GM18526 (cell line): Measurements from ENCODE around the gene APOBEC2.
A peak's percentile ranks its signal among the peaks of the same experiment; 100 is the strongest.

ENCODE experiments used
- POLR2A ChIP-seq: IDR thresholded peaks from 3 replicates; pipeline ENCODE4 v1.6.1; 2011; ENCODE audit not compliant: insufficient read length; ENCODE audit errors: extremely low read depth

Gene APOBEC2

DNA sequence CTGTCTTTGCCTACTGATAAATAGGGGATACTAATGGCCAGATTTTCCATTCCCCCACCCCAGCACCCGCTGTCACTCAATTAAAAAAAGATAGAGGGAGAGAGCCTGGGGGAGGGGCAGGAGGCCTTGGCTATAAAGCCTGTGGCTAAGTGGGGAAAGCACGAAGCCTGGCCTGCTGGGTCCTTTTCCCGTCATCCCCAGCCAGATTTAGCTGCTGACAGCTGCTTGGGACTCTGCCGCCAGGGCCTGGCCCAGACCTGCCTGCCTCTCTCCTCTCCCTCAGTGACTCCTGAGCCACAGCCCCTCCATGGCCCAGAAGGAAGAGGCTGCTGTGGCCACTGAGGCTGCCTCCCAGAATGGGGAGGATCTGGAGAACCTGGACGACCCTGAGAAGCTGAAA is at the start of gene APOBEC2:
APOBEC2 (plus strand) TSS at position 162 of the 400 bp plus-strand sequence; CDS start at position 308, 146 bp downstream.
- no peak for TF ChIP-seq POLR2A

DNA sequence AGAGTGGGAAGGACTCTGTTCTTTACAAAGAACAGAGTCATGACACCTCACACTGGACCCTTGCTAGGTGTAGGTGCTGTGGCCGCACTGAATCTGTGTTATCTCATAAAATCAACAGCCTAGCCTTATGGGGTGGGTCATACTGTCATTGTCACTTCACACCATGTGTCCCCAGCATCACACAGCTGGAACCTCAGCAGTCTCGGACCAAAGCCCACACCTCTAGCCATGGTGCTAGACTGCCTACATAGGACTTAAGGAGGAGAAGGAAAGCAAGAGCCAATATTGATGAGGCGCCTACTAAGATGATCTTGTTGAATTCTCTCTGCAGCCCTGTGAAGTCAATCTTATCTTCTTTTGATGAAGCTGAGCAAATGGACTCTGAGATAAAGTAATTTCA is 45.0 kb upstream of the APOBEC2 start:
- TF ChIP-seq POLR2A: no peak

- no peak for TF ChIP-seq POLR2A
These were observed 43.3 kb upstream of the APOBEC2 start for GRCh38 chr6:41009669-41010068.

DNA sequence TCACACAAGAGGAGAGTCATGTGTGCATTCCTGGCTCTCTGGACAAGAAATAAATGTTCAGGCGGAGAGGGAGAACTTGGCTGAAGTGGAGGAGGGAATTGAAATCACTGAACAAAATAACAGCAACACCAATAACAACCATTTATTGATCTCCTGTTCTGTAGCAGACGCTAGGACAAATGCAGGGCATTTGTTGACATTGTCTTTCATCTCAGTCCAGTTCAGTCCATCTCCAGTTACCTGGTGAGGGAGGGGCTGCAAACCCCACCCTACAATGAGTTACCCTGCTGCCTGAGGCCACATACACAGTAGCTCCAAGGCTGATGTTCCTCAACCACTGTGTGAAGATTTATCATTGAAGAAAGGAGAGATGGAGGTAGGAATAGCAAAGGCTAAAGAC is 41.3 kb upstream of the APOBEC2 start:
- no peak for TF ChIP-seq POLR2A

DNA sequence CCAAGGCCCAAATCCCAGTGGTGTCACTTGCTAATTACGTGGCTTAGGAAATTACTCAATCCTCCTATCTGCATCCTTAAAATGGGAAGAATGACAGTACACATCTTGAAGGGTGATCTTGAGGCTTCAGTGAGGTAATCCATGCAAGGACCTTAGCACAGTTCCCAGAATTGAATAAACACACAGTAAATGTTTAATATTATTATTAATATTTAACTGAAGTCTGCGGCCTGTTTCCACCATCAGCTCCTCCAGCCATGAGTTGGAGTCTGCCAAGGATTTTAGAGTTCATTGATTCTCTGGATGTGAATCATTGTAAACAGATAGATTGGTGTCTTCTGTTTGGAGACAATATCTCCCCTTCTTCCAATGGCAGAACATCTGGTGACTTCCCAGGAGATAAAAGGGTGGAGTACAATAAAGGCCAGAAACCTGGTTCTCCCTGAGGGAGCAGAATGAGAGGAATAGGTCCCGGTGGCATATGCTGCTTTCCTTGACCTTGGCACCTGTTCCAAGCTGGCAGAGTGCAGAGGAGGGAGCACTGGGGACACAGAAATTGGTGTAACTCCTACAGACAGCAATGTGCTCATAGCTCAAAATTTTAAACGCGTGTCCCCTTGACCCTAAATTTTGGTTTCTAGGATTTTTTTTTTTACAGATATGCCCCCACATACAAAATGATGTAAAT is 39.4 kb upstream of the APOBEC2 start:
- no peak for TF ChIP-seq POLR2A

- TF ChIP-seq POLR2A: no peak
These were observed 38.2 kb upstream of the APOBEC2 start for GRCh38 chr6:41014780-41015179.

GRCh38 chr6:41017663-41018062 is 35.3 kb upstream of the APOBEC2 start:
- no peak for TF ChIP-seq POLR2A

GRCh38 chr6:41021832-41022231 is 31.2 kb upstream of the APOBEC2 start:
- TF ChIP-seq POLR2A: no peak

GRCh38 chr6:41022294-41022693 is 30.7 kb upstream of the APOBEC2 start:
- TF ChIP-seq POLR2A: no peak

DNA sequence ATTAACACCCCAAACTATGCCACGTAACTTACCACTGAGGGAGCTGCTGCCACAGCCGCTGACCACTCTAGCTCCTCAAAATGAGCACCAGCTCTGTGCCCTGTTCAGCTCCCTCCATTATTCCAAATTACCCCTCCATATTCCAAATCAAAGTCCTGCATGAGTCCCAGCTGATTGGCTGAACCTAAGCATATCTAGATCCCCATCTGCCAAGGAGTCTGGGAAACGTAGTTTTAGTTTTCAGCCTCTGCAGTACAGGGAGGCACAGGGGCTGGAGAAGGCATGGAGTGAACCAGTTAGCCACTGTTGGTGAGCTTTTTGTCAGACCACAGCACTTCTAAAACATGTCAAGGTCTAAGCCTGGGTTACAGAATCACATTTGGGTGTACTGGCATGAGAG is 29.9 kb upstream of the APOBEC2 start:
- TF ChIP-seq POLR2A: no peak

DNA sequence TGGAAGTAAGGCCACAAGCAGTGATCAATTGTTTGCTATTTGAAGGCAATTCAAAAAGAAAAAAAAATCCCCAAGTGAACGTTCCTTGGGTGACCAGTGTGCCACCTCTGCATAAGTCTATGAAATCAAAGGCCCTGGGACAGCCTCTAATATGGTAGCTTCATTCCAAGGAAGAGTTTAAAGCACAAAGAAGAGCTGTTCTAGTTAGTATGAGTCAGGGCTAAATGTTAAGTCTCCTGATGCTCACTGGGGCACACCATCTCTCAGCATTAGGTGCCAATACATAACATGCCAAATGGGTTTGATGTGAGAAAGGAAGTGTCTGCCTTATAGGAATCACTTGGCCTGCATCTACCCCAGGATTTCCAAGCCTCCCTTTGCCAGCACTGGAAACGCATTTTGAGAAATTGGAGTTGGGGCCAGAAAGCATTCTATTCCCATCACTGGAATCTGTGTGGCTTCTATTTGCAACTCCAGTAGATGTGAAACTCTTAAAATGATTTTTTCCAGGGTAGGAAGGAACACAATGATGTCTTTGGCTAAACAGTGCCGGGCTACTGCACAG is 27.0 kb upstream of the APOBEC2 start:
- no peak for TF ChIP-seq POLR2A

DNA sequence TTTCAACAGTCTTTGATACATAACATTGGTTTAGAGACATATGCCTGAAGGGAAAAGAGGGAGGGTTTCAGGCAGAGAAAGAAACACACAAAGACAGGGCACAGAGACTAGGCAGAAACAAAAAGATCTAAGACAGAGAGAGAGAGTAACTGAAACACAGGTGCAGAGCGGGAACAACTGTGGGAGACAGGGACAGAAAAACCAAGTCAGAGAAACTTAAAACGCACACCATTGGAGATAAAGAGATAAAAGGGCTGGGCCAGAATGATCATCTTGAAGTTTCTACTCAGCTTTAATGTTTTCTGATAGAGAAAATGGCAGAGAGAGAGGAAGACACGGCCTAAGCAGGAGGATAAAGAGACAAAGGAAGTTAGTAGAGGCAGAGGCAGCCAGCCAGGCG is 25.8 kb upstream of the APOBEC2 start:
- no peak for TF ChIP-seq POLR2A

DNA sequence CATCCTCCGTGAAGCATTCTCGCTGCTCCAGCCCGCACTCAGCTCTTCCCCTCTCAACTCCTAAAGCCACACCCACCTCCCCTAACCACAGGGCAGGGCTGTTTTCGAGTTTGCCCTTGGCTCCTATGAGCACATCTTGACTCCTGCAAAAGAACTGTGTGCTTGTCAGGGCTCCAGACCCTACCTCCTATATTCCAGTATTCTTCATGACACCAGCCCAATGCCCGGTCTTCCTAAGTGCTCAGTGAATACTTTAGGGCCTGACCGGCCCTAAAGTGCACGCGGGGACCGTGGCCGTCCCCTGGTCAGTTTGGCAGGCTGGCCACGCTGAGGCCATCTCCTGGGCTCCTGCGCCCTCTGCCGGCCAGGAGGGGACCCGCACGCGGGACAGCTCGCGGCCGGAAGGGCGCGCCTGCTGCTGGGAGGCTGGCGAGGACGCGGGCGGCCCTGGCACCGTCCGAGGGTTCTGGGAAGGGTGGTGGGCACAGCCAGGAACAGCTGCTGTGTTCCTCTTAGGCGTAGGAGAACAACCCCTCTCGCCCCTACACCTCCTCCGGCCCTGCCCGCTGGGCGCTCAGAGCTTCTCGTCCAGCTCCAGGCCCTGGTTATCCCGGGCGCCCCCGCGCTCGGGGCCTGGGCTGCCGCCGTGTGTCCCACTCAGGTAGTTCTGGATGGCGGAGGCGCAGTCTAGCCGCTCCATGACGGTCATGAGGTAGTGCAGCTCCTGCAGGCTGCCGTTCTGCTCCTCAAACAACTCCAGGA is 25.0 kb upstream of the APOBEC2 start:
- peak; percentile 59 for TF ChIP-seq POLR2A

DNA sequence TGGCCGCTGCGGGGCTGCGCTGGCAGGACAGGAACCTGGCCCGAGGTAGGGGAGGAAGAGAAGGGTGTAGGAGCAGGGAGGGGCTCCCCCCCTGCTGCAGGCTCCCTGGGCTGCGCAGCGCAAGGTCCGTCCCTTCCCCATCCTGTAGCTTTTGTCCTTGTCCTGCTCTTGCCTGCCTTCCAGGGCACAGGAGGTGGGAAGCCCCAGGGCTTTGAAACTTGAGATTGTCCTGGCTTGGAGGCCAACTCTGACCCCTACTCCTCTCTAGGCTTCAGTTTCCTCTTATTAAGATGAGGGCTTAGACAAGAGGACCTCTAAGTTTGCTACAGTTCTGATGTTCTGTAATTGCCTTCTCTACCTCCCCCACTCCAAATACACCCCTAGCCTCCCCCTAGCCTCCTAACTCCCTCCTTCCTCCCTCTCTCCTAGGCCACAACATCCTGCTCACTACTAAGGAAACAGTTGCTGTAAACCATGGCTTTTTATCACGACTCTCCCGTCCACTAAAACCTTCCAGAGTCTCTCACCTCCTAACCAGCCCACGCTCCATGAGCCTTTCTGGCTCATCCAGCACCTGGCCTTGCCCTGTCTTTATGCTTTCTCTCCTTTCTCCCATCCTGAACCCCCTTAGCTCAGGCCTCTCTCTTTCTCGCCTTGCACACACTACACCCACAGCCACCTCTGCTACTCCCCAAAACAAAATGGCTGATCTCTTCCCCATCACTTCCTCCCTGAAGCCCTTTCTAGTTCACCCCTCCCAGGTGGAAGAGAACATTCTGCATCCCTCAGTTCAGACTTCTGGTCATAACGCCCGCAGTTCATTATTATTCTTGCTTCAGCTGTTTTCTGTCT is 24.2 kb upstream of the APOBEC2 start:
- no peak for TF ChIP-seq POLR2A

- TF ChIP-seq POLR2A: no peak
These were observed 20.2 kb upstream of the APOBEC2 start for GRCh38 chr6:41032830-41033229.
